ENCODE data around the gene HELZ.

GRCh38 chr17:67111327-67111726, 133.7 kb downstream of the HELZ start:
- TF ChIP-seq CTCF (IDR thresholded peaks at IDR 0.05) (no peak), EZH2 (IDR thresholded peaks at IDR 0.05; ENCODE audit: borderline replicate concordance, insufficient read depth, low read depth, low read length, poor library complexity, severe bottlenecking) (no peak)

Measured in B cell (primary cell).